ENCODE measurements around the gene PSPH.
"Not testable (repeated sequence)": the region's sequence is repeated elsewhere in the genome, so short reads cannot be mapped to it uniquely, and the experiment has no call there.

The PSPH gene

DNA sequence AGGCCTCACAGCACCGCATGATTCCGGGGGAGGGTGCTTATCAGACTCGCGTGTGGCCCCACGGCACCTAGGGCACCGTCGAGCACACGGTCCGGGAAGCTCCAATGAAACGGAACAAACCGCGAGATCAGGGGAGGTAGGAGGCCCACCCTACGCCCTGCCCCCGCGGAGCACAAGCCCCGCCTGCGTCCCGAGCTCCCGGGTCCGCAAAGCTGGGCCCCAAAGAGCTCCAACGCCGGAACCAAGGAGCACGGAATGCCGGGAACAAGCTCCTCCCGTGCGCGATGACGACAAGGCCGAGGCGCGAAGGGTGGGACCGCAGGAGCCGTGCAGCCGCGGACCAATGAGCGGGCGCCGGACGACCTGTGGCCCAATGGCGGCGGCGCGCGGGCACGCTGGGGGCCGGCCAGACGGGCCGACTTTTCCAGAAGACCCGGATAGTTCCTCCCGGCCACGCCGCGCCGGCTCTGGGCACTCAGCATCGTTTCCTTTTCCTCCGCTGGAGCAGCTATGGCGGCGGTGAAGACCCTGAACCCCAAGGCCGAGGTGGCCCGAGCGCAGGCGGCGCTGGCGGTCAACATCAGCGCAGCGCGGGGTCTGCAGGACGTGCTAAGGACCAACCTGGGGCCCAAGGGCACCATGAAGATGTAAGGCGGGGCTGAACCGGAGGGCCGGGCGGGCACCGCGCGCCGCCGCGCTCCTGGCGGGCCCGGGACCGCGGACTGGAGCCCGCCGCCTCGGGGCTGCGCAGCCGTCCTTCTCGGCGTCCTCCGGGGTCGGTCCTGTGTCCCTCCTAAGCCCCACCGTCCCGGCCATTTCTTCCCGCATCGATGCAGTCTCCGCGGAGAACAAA lies at the start of gene PSPH, which contains the start of gene CCT6A:
PSPH (minus strand) TSS at position 106 of the 853 bp plus-strand sequence. CDS start 30,232 bp downstream, outside the sequence.
CCT6A (plus strand) TSS at position 427 of the 853 bp plus-strand sequence; CDS start at position 511, 84 bp downstream.
- peak; percentile 89 for DNase-seq (ENCODE audit: low read depth)

DNA sequence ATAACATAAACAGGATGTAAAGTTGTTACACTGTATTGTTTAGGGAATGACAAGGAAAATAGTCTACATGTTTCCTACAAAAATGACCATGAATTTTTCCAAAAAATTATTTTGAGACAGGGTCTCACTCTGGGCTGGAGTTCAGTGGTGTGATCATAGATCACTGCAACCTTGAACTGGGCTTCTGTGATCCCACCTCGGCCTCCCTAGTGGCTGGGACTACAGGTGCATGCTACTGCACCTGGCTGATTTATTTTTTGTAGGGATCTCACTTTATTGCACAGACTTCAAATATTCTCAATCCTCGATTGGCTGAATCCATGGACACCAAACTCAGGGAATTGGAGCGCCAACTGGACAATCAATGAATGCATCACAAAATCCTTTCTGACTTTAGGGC lies 48.4 kb upstream of the PSPH start:
- DNase-seq (ENCODE audit: low read depth) = no peak

DNA sequence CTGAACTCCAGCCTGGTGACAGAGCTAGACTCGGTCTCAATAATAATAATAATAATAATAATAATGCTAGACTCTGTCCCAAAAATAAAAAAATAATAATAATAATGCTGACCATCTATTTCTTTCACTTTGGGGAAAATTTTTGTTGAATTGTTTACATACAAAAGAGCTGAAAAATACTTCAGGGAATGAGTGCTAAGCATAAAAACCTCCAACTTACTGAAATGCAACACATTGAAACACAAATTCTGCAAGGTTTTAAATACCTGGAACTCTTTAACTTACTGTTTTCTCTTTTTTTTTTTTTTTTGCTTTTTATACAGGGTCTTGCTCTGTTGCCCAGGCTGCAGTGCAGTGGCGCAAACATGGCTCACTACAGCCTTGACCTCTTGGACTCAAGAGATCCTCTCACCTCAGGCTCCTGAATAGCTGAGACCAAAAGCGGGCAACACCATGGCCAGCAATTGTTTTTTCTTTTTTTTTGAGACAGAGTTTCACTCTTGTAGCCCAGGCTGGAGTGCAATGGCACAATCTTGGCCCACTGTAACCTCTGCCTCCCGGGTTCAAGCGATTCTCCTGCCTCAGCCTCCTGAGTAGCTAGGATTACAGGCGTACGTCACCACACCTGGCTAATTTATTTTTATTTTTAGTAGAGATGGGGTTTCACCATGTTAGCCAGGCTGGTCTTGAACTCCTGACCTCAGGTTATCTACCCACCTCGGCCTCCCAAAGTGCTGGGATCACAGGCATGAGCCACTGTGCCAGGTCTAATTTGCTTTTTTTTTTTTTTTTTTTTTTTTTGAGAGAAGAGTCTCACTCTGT lies 47.2 kb upstream of the PSPH start:
- DNase-seq (ENCODE audit: low read depth) = not testable (repeated sequence)

DNA sequence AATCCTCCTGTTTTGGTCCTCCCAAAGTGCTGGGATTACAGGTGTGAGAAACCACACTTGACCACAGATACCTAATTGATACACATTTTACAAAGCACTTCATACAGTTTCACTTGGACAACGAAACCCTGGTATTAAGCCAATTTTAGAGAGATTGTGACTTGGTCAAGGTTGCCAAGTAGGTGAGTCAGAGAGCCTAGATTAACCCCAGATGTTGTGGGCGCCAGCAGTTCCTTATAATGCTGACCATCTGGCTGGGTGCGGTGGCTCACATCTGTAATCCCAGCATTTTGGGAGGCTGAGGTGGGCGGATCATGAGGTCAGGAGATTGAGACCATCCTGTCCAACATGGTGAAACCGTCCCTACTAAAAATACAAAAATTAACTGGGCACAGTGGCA lies 46.5 kb upstream of the PSPH start:
- DNase-seq (ENCODE audit: low read depth) = no peak

DNA sequence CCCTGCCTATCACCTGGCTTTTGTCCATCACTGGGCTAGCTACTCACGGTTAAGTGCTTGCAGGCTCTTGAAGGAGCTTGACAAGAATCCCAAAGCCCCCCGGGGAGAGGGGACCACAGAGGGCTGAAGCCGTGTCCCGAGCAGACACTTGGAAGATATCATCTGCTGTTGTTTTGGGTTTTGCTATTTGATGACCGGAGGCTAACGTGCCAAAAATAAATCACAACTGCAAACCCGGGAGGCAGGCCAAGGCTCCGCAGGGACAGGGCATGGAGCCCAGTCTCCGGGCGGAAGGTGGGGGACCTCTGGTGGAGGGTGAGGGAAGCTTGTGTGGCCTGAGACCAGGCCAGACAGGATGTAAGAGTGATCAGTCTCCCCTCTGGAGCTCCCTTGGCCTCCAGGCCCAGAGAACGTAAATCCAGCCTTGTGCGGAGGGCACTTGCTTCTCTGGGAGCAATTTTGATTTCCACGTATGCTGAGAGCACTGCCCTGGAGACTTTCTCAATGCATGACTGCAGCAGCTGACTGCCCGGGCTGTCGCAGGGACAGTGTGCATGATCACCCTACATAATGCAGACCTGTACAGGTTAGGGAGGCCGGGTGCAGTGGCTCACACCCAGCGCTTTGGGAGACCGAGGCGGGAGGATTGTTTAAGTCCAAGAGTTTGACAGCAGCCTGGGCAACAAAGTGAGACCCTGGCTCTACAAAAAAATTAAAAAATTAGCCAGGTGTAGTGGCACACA lies 41.7 kb upstream of the PSPH start, which contains the start of gene PHKG1:
PHKG1 (minus strand) TSS at position 164 of the 743 bp plus-strand sequence. CDS start 4,011 bp downstream, outside the sequence.
- no peak for DNase-seq (ENCODE audit: low read depth)

DNA sequence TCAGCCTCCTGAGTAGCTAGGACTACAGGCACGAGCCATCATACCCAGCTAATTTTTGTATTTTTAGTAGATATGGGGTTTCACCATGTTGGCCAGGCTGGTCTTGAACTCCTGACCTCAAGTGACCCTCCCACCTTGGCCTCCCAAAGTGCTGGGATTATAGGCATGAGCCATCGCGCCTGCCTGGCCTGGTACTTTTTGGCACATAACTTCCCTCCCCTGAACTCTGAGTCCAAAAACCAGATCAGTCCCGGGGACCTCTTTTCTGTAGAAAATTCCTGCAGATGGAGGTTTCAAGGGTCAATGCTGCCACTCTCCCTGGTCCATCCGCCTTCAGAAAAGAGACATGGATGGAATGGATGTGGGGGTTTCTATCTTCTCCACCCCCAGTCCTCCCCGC lies 41.1 kb upstream of the PSPH start:
- not testable (repeated sequence) for DNase-seq (ENCODE audit: low read depth)

DNA sequence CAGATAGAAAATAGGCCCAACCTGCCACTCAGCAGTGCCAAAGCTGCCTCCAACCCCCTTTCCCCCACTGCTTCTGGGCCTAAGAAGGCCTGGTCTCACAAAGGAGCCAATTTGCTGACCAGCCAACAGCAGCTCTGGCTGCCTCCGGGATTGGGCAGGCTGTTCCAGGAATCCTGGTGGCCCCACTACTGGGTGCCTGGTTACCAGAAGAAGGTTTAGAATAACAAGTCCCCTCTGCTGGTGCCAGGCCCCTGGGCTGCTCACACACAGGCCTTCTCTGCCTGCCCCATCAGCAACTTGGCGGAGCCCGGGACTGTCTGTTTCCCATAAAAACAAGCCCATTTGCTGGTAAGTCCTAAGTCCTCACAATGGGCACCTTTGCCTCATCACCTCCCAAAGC lies 40.3 kb upstream of the PSPH start:
- DNase-seq (ENCODE audit: low read depth) = no peak

DNA sequence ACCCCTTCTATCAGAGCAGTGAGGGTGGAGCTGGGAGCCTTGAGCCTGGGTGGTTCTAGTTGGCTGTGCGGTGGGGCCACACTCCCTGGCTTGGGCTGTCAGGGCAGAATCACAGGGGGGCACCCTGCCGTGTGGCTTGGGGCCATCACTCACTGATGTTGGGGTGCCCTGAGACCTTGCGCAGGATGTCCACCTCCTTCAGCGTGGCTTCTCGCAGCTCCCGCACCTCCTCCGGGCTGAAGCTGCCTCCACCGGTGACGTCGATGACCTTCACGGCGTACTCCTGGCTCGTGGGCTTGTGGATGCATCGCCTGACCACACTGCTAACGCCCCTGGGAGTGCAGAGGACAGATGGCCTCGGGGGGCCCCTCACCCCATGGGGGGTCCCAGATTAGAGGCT lies 36.2 kb upstream of the PSPH start:
- DNase-seq (ENCODE audit: low read depth) = no peak

DNA sequence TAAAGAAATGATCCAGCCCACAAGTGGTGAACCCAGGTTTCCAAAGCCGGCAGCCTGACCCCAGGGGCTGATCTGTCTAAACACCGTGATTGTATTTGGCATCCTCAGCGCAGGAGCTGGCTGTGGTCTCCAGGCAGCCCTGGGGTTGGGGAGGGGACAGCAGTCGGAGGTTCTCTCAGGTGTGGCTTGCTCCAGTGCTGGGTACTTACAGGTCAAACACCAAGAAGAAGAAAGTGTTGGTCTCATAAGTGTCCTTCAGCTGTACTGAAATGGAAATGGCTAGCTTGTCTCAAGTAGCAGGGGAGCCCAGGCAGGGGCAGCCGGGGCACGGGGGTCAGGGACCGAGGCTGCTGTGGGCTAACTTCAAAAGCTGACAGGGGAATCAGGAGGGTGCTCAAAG lies 35.5 kb upstream of the PSPH start:
- no peak for DNase-seq (ENCODE audit: low read depth)

DNA sequence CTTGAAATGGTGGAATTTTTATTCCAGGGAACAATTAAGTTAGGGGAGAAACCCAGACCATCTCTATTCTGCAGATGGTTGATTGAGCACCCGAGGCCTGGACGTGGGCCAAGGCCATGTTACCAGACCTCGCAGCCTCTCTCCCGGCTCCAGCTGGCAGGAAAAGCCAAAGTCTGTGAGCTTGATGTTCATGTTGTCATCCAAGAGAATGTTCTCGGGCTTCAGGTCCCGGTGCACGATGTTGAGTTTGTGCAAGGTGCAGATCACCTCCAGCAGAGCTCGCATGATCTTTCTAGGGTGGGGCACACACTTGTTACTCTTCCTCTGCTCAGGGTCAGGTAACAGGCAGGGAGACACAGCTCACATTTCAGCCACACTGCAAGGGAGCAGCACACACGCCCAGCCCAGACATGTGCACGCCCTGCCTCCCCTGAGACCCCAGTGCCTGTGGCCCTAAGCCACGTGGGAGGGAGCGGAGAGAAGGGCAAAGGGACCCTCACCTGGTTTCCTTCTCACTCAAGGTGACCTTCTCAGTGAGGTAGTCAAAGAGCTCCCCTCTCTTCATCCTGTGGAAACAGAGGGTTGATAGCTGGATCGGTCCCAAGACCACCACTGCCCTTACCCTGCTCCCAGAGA lies 32.0 kb upstream of the PSPH start:
- no peak for DNase-seq (ENCODE audit: low read depth)

DNA sequence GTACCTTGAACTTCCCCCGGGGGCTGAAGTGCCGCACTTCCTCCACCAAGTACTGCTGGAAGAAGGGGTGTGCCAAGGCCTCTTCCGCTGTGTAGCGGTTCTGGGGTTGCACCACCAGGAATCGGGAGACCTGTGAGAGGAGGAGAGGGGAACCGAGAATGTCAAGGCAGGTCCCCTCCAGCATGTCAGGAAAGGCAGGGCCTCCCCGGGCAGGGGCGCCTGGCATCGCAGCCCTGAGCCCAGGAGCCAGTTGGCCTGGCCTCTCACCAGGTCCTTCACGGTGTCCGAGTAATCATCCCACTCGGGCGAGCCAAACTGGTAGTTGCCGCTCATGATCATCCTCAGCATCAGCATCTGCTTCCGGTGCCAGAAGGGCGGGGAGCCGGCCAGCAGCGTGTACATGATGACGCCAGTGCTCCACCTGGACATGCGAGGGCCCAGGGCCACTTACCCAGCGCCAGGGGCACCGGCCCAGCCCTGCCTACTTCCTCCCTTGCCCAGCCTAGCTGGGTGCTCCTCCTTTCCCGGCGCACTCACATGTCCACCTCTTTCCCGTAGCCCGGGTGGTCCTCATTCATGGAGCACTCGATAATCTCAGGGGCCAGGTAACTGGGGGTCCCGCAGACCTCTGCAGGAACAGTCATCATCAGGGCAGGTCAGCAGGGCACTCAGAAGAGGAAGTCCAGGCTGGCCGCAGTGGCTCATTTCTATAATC lies 30.5 kb upstream of the PSPH start:
- no peak for DNase-seq (ENCODE audit: low read depth)

DNA sequence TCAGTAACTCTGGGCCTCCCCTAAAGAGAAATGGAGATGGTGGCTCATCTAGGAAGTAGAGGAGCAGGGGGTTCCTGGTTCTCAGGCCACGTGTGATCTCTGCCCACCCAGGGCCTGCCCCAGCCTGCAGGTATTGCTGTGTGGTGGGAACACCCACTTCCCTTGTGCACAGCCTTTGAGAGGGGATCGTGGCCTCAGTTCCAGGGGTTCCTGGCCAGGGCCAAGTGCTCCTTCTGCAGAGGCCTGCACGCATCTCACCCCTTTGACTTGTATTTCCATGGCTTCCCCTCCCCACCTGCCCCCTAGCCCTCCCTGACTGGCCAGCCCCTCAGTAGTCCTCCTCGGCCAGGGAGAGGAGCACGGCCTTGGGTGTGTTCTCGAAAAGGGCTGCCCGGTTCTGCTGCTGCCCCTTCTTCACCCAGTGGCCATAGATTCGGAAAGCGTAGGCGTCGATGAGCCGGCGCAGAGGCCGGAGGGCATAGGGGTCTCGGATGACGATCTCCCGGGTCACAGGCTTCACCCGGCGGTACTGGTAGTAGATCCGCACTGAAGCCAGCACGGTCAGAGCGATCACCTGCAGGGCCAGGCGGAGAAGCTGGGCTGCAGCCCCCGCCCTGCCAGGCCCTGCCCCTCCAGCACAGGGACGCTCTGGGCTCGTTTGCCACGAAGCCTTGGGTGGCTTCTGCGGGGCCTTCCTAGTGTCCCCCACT lies 29.6 kb upstream of the PSPH start:
- DNase-seq (ENCODE audit: low read depth) = not testable (repeated sequence)

DNA sequence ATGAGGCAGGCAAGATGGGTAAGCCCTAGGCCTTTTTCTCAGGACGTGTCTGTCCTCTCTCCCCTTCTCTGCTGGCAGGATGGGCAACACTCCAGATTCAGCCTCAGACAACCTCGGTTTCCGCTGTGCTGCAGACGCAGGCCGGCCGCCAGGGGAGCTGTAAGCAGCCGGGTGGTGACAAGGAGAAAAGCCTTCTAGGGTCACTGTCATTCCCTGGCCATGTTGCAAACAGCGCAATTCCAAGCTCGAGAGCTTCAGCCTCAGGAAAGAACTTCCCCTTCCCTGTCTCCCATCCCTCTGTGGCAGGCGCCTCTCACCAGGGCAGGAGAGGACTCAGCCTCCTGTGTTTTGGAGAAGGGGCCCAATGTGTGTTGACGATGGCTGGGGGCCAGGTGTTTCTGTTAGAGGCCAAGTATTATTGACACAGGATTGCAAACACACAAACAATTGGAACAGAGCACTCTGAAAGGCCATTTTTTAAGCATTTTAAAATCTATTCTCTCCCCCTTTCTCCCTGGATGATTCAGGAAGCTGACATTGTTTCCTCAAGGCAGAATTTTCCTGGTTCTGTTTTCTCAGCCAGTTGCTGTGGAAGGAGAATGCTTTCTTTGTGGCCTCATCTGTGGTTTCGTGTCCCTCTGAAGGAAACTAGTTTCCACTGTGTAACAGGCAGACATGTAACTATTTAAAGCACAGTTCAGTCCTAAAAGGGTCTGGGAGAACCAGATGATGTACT lies 28.4 kb upstream of the PSPH start:
- DNase-seq (ENCODE audit: low read depth) = no peak

DNA sequence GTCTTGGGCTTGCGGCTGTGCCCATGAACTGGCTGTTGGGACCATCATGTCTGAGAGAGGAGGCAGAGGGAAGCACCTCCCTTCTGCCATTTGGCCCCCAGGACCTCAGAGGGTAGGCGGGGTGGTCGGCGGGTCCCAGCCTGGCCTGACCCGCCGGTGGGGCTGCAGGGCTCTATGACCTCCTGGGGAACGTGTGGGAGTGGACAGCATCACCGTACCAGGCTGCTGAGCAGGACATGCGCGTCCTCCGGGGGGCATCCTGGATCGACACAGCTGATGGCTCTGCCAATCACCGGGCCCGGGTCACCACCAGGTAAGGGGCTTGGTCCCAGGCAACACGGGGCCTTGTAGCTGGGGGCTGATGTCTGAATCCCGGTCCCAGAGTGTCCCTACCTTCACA lies 27.0 kb upstream of the PSPH start:
- no peak for DNase-seq (ENCODE audit: low read depth)

DNA sequence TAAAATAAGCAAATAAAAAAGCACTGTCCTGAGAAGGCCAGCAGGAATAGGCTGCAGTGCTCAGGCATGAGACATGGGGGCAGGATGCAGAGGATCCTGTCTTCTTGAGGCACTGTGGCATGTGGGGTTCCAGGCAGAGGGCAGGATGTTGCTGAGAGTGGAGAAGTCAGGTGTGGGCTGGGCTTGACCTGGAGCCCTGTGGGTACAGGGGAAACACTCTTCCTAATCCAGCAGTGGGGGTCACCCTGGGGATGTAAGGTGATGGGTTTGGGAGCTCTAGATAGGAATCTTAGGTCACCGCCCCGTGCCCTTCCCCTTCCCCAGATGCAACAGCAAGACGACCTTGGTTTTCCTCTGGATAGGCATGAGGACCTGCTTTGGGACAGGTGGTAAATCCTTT lies 26.4 kb upstream of the PSPH start:
- no peak for DNase-seq (ENCODE audit: low read depth)

DNA sequence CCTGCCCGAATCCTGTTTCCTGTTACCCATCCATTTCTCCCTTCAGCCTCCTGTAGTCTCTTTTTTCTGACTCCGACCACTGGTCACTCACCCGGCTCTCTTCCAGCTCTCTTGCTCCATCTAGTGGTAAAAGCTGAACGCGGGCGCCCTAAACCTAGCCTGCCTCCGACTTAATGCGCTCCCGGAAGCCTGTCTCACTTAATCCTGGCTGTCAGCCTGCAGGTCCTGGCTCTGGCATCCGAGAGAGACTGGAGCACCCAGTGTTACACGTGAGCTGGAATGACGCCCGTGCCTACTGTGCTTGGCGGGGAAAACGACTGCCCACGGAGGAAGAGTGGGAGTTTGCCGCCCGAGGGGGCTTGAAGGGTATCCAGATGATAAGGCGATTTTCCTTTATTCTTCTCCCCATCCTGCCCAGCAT lies 23.1 kb upstream of the PSPH start:
- DNase-seq (ENCODE audit: low read depth) = peak; percentile 25

DNA sequence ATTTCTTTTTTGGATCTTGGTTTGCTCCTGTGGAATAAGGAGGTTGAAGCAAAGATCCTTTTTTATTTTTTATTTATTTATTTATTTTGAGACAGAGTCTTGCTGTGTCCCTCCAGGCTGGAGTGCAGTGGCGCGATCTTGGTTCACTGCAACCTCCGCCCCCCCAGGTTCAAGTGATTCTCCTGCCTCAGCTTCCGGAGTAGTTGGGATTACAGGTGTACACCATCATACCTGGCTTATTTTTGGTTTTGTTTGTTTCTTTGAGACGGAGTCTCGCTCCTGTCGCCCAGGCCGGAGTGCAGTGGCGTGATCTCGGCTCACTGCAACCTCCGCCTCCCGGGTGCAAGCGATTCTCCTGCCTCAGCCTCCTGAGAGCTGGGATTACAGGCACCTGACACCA lies 15.1 kb upstream of the PSPH start:
- not testable (repeated sequence) for DNase-seq (ENCODE audit: low read depth)

DNA sequence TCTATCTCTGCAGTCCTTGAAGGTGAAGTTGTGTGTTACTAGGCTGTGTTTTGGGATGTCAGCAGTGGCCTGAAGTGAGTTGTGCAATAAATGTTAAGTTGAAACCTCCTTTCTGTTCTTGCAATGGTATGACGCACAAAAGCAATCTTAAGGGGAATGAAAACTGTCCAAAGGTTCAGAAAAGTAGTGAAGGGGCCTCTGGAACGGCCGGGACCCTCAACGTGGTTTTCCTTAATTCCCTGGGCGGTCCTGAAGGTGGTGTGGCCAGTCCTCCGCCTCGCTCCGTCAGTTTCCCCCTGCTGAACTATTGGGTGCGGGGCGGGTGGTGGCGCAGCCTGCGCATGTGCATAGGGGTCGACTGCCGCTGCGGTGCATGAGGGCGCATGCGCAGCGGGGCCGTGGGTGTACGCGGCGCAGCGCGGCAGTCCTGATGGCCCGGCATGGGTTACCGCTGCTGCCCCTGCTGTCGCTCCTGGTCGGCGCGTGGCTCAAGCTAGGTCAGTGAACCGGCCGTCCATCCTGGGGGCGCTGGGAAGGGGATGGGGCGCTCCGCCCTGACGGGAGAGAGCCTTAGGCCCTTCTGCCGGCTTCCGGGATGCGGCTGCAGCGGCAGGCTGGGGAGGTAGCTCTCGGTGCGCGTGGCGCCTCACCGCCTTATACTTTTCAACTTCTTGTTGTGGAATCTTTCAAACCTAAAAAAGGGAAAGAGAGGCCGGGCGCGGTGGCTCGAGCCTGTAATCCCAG lies 12.8 kb upstream of the PSPH start, which contains the start of gene SUMF2:
SUMF2 (plus strand) TSS at position 405 of the 744 bp plus-strand sequence; CDS start at position 431, 26 bp downstream.
- peak; percentile 88 for DNase-seq (ENCODE audit: low read depth)

DNA sequence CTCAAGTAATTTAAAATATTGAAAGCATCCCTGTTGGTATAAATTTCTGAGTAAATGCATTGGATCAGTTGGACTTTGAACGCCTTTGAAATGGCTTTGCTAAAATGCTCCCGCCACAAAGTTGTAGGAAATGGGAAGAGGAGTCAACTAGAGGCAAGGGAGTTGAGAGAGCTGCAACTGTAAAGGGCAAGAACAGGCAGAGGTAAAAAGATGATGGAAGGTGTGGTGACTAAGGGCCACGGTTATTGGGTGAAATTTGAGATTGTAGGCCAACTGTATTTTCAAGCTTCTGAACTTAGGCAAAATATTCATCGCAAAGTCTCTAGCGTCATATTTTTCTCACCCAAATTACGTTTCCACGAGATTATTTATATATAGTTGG lies 12.2 kb upstream of the PSPH start:
- DNase-seq (ENCODE audit: low read depth) = no peak

Measured in stimulated activated CD8-positive, alpha-beta memory T cell treated with anti-CD3 and anti-CD28 coated beads, Interleukin-12 subunit alpha, Interleukin-12 subunit beta, amount 100 ng/mL, for 4 hours (primary cell).